HepG2 (cell line): ENCODE results near the gene MYL6B. TPM values are rescaled to one million over a fixed set of nuclear protein-coding genes. Genes with fewer than 3 reads are reported as not detected.
A peak's percentile ranks its signal among the peaks of the same experiment; 100 is the strongest.

ENCODE experiments used
- ATF7-NPFF ChIP-seq: sonication (generic); formaldehyde crosslinking; IDR thresholded peaks from 2 replicates; pipeline ENCODE4 v1.8.1; 2023; ENCODE audit warnings: mild to moderate bottlenecking, low read depth, missing genetic modification reagents, moderate library complexity
- EHMT2 ChIP-seq: fragments of 200-600 bp; sonication (generic); IDR thresholded peaks from 2 replicates; pipeline ENCODE4 v1.7.0; 2017; ENCODE audit warnings: antibody characterized with exemption, low read depth, low read length, borderline replicate concordance
- JDP2 ChIP-seq: sonication (generic); formaldehyde crosslinking; IDR thresholded peaks from 2 replicates; pipeline ENCODE4 v1.8.1; 2022; ENCODE audit warnings: missing genetic modification reagents, borderline replicate concordance
- KDM1A ChIP-seq: IDR thresholded peaks from 2 replicates; pipeline ENCODE4 v1.6.1; 2016; ENCODE audit warnings: missing compliant biosample characterization
- TCF7L2 ChIP-seq: IDR thresholded peaks from 2 replicates; pipeline ENCODE4 v1.6.1; 2011; ENCODE audit warnings: mild to moderate bottlenecking, low read depth, low read length, moderate library complexity
- XBP1 ChIP-seq: sonication (generic); formaldehyde crosslinking; IDR thresholded peaks from 2 replicates; pipeline ENCODE4 v1.5.0; 2020; ENCODE audit warnings: missing genetic modification reagents
- ZBTB43 ChIP-seq: sonication (generic); formaldehyde crosslinking; conservative IDR thresholded peaks from 2 replicates; pipeline ENCODE4 v1.4.0; 2020; ENCODE audit warnings: missing genetic modification reagents
- ZNF24 ChIP-seq: fragments of 450-650 bp; IDR thresholded peaks from 2 replicates; pipeline ENCODE4 v1.6.1; 2017; ENCODE audit warnings: antibody characterized with exemption, mild to moderate bottlenecking
- ZNF329 ChIP-seq: sonication (generic); formaldehyde crosslinking; IDR thresholded peaks from 2 replicates; pipeline ENCODE4 v1.9.0; 2021; ENCODE audit warnings: low read depth, mild to moderate bottlenecking, missing genetic modification reagents
- ZNF549 ChIP-seq: sonication (generic); formaldehyde crosslinking; IDR thresholded peaks from 2 replicates; pipeline ENCODE4 v1.5.0; 2020; ENCODE audit warnings: missing genetic modification reagents
- ZNF562 ChIP-seq: sonication (generic); formaldehyde crosslinking; IDR thresholded peaks from 2 replicates; pipeline ENCODE4 v1.8.0; 2022; ENCODE audit warnings: missing genetic modification reagents, borderline replicate concordance
- ZNF782 ChIP-seq: sonication (generic); formaldehyde crosslinking; IDR thresholded peaks from 2 replicates; pipeline ENCODE4 v1.4.0; 2020; ENCODE audit warnings: missing genetic modification reagents, mild to moderate bottlenecking, borderline replicate concordance
- ZSCAN29 ChIP-seq: sonication (generic); formaldehyde crosslinking; conservative IDR thresholded peaks from 2 replicates; pipeline ENCODE4 v1.4.0; 2020; ENCODE audit warnings: mild to moderate bottlenecking, missing genetic modification reagents
- polyA plus RNA-seq, 8 experiments: library from polyadenylated mRNA; depleted of rRNA in 3 of 8; stranded (reverse) in 7 of 8; unstranded in 1 of 8; fragments of >200 nt; fragmentation: Illumina TruSeq in 4 of 8; extraction: Trizol in 4 of 8; gene quantifications; 2 replicates each; pipeline versions ENCODE4 v1.2.1 to v1.2.3, GENCODE V29; 2011 to 2016; ENCODE audit warnings: low read depth in 4 of 8, missing spikeins in 1 of 8, mixed read lengths in 1 of 8; ENCODE audit not compliant: insufficient read depth in 1 of 8
- total RNA-seq, 5 experiments: library from RNA; depleted of rRNA; stranded (reverse); fragments of >200 nt; fragmentation: Illumina TruSeq; extraction: Trizol; gene quantifications; 2 replicates each; pipeline ENCODE4 v1.2.3, GENCODE V29; 2016; ENCODE audit warnings: low read depth in 1 of 5
- TF ChIP-seq, protein P1 (sequence below): IDR thresholded peaks from 2 replicates; pipeline ENCODE4 v1.6.1; 2016; ENCODE audit warnings: low read depth, control low read depth
- TF ChIP-seq, protein P2 (sequence below): sonication (generic); formaldehyde crosslinking; IDR thresholded peaks from 2 replicates; pipeline ENCODE4 v1.5.0; 2020; ENCODE audit warnings: missing genetic modification reagents
- TF ChIP-seq, protein P3 (sequence below): sonication (generic); formaldehyde crosslinking; IDR thresholded peaks from 2 replicates; pipeline ENCODE4 v1.8.0; 2022; ENCODE audit warnings: mild to moderate bottlenecking, missing genetic modification reagents, borderline replicate concordance
- TF ChIP-seq, protein P4 (sequence below): sonication (generic); formaldehyde crosslinking; IDR thresholded peaks from 2 replicates; pipeline ENCODE4 v1.5.1; 2020; ENCODE audit warnings: mild to moderate bottlenecking, missing genetic modification reagents, moderate library complexity

The MYL6B gene
- total and polyA plus RNA-seq, 2 of the 13 experiments (the other 11 are each of a cell fraction or from before 2014, with no cell fraction given): 75.7 to 88.7 TPM

DNA sequence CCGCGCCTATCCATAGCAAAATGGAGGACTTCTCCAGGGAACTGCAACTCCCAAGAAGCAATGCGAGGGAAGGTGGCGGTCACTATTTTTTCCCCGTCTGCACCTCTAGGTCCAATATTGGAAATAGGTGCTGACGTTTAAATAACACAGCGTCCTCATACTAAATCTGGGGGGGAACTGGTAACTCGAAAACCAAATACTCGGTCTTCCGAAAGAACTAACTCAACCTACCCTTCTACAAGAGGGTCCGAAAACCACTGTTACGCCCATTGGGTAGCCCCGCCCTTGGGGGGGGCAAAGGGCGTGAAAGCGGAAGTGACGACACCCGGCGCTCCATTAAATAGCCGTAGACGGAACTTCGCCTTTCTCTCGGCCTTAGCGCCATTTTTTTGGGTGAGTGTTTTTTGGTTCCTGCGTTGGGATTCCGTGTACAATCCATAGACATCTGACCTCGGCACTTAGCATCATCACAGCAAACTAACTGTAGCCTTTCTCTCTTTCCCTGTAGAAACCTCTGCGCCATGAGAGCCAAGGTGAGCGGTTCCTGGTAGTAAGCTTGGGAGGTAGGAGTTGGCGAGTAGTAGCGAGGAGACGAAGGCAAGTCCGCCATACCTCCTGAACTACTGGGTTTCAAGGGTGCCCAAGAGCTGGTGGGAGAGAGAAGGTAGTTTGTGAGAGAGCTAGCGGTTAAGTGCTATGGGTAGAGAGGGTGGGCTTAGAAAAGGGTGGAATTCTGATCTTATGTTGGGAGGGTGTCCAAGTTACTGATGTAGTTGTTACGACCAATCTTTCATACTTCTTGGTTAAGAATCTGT is 35.9 kb upstream of the MYL6B start, which contains the start of gene RPL41 (continued):
- TF ChIP-seq, protein P1, sequence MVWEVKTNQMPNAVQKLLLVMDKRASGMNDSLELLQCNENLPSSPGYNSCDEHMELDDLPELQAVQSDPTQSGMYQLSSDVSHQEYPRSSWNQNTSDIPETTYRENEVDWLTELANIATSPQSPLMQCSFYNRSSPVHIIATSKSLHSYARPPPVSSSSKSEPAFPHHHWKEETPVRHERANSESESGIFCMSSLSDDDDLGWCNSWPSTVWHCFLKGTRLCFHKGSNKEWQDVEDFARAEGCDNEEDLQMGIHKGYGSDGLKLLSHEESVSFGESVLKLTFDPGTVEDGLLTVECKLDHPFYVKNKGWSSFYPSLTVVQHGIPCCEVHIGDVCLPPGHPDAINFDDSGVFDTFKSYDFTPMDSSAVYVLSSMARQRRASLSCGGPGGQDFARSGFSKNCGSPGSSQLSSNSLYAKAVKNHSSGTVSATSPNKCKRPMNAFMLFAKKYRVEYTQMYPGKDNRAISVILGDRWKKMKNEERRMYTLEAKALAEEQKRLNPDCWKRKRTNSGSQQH: no peak
- TF ChIP-seq, protein P2, sequence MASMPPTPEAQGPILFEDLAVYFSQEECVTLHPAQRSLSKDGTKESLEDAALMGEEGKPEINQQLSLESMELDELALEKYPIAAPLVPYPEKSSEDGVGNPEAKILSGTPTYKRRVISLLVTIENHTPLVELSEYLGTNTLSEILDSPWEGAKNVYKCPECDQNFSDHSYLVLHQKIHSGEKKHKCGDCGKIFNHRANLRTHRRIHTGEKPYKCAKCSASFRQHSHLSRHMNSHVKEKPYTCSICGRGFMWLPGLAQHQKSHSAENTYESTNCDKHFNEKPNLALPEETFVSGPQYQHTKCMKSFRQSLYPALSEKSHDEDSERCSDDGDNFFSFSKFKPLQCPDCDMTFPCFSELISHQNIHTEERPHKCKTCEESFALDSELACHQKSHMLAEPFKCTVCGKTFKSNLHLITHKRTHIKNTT (CRISPR knock-in tag): no peak
- TF ChIP-seq EHMT2 (no peak), ZNF24 (0 out of 2 replicates have a peak, but pooled peaks have one; percentile 47), ZNF549 (CRISPR knock-in tag) (no peak), ZSCAN29 (CRISPR knock-in tag) (no peak), KDM1A (CRISPR knock-in tag) (no peak), ZBTB43 (0 out of 2 replicates have a peak, but pooled peaks have one; percentile 38), JDP2 (CRISPR knock-in tag) (no peak), ZNF782 (CRISPR knock-in tag) (0 out of 2 replicates have a peak, but pooled peaks have one; percentile 32), ATF7-NPFF (CRISPR knock-in tag) (no peak), TCF7L2 (no peak), XBP1 (CRISPR knock-in tag) (0 out of 2 replicates have a peak, but pooled peaks have one; percentile 41), ZNF562 (no peak), ZNF329 (CRISPR knock-in tag) (no peak)
- TF ChIP-seq, protein P3, sequence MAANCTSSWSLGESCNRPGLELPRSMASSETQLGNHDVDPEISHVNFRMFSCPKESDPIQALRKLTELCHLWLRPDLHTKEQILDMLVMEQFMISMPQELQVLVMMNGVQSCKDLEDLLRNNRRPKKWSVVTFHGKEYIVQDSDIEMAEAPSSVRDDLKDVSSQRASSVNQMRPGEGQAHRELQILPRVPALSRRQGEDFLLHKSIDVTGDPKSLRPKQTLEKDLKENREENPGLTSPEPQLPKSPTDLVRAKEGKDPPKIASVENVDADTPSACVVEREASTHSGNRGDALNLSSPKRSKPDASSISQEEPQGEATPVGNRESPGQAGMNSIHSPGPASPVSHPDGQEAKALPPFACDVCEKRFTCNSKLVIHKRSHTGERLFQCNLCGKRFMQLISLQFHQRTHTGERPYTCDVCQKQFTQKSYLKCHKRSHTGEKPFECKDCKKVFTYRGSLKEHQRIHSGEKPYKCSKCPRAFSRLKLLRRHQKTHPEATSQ: no peak
- TF ChIP-seq, protein P4, sequence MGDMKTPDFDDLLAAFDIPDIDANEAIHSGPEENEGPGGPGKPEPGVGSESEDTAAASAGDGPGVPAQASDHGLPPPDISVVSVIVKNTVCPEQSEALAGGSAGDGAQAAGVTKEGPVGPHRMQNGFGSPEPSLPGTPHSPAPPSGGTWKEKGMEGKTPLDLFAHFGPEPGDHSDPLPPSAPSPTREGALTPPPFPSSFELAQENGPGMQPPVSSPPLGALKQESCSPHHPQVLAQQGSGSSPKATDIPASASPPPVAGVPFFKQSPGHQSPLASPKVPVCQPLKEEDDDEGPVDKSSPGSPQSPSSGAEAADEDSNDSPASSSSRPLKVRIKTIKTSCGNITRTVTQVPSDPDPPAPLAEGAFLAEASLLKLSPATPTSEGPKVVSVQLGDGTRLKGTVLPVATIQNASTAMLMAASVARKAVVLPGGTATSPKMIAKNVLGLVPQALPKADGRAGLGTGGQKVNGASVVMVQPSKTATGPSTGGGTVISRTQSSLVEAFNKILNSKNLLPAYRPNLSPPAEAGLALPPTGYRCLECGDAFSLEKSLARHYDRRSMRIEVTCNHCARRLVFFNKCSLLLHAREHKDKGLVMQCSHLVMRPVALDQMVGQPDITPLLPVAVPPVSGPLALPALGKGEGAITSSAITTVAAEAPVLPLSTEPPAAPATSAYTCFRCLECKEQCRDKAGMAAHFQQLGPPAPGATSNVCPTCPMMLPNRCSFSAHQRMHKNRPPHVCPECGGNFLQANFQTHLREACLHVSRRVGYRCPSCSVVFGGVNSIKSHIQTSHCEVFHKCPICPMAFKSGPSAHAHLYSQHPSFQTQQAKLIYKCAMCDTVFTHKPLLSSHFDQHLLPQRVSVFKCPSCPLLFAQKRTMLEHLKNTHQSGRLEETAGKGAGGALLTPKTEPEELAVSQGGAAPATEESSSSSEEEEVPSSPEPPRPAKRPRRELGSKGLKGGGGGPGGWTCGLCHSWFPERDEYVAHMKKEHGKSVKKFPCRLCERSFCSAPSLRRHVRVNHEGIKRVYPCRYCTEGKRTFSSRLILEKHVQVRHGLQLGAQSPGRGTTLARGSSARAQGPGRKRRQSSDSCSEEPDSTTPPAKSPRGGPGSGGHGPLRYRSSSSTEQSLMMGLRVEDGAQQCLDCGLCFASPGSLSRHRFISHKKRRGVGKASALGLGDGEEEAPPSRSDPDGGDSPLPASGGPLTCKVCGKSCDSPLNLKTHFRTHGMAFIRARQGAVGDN (CRISPR knock-in tag): peak; percentile 15; the same call in 1 of the 2 replicates
